ENCODE measurements around the gene TFR2.

The TFR2 gene

GRCh38 chr7:100602889-100603725 is 38.2 kb downstream of the TFR2 start:
- H3K9ac ChIP-seq (ENCODE audit: low read depth, low read length, poor library complexity, severe bottlenecking), result peak overlapping the region; percentile 79
- H2AFZ ChIP-seq (ENCODE audit: low read length), result no peak overlapping the region
- TF ChIP-seq CTCF (conservative IDR thresholded peaks at IDR 0.05; ENCODE audit: low read length), result no peak
- no peak for TF ChIP-seq EZH2phosphoT487 (IDR thresholded peaks at IDR 0.05; ENCODE audit: borderline replicate concordance)
- no peaks in the 10 kb centered on the region for H4K20me1 ChIP-seq (ENCODE audit: insufficient read depth, low read length, poor library complexity, severe bottlenecking)
- H3K36me3 ChIP-seq (ENCODE audit: insufficient read depth, low read length), result no peaks in the 10 kb centered on the region
- no peaks in the 10 kb centered on the region for H3K9me2 ChIP-seq (replicated peaks; ENCODE audit: low read depth, low read length)
- peaks cover 6% of the 10 kb centered on the region; the same call in 1 of the 2 replicates for H3K79me2 ChIP-seq (ENCODE audit: insufficient read depth, low read length)
- peak overlapping the region; percentile 86 for H3K4me2 ChIP-seq (ENCODE audit: low read depth, low read length, poor library complexity, severe bottlenecking)
- H3K4me3 ChIP-seq (ENCODE audit: low read length, poor library complexity, severe bottlenecking), result peak overlapping the region; percentile 81
- no peaks in the 10 kb centered on the region for H3F3A ChIP-seq (ENCODE audit: low read depth)
- peaks cover 25% of the 10 kb centered on the region for H3K4me1 ChIP-seq (ENCODE audit: insufficient read depth, low read length, poor library complexity, severe bottlenecking)
- no peaks in the 10 kb centered on the region for H3K27me3 ChIP-seq (ENCODE audit: insufficient read depth, low read length, poor library complexity, severe bottlenecking)
- no peaks in the 10 kb centered on the region for H3K9me3 ChIP-seq (ENCODE audit: insufficient read depth, low read depth, low read length)

- Histone ChIP-seq H3K27me3 (ENCODE audit: insufficient read depth, low read length, poor library complexity, severe bottlenecking) (no peaks in the 10 kb centered on the region), H2AFZ (ENCODE audit: low read length) (no peak overlapping the region), H3K4me3 (ENCODE audit: low read length, poor library complexity, severe bottlenecking) (no peak overlapping the region), H3K4me2 (ENCODE audit: low read depth, low read length, poor library complexity, severe bottlenecking) (no peak overlapping the region), H3K4me1 (ENCODE audit: insufficient read depth, low read length, poor library complexity, severe bottlenecking) (peaks cover 25% of the 10 kb centered on the region), H4K20me1 (ENCODE audit: insufficient read depth, low read length, poor library complexity, severe bottlenecking) (no peaks in the 10 kb centered on the region), H3K9ac (ENCODE audit: low read depth, low read length, poor library complexity, severe bottlenecking) (no peak overlapping the region), H3K9me2 (replicated peaks; ENCODE audit: low read depth, low read length) (no peaks in the 10 kb centered on the region), H3K36me3 (ENCODE audit: insufficient read depth, low read length) (no peaks in the 10 kb centered on the region), H3F3A (ENCODE audit: low read depth) (no peaks in the 10 kb centered on the region), H3K9me3 (ENCODE audit: insufficient read depth, low read depth, low read length) (no peaks in the 10 kb centered on the region), H3K79me2 (ENCODE audit: insufficient read depth, low read length) (peaks cover 6% of the 10 kb centered on the region; the same call in 1 of the 2 replicates)
- no peak for TF ChIP-seq CTCF (conservative IDR thresholded peaks at IDR 0.05; ENCODE audit: low read length)
- TF ChIP-seq EZH2phosphoT487 (IDR thresholded peaks at IDR 0.05; ENCODE audit: borderline replicate concordance), result no peak
These were observed 40.7 kb downstream of the TFR2 start for GRCh38 chr7:100600730-100601038.

- Histone ChIP-seq H3K4me1 (ENCODE audit: insufficient read depth, low read length, poor library complexity, severe bottlenecking) (peaks cover 25% of the 10 kb centered on the region), H2AFZ (ENCODE audit: low read length) (no peak overlapping the region), H3K4me3 (ENCODE audit: low read length, poor library complexity, severe bottlenecking) (no peak overlapping the region), H3F3A (ENCODE audit: low read depth) (no peaks in the 10 kb centered on the region), H3K4me2 (ENCODE audit: low read depth, low read length, poor library complexity, severe bottlenecking) (no peak overlapping the region), H3K27me3 (ENCODE audit: insufficient read depth, low read length, poor library complexity, severe bottlenecking) (no peaks in the 10 kb centered on the region), H3K9me2 (replicated peaks; ENCODE audit: low read depth, low read length) (no peaks in the 10 kb centered on the region), H3K79me2 (ENCODE audit: insufficient read depth, low read length) (peaks cover 6% of the 10 kb centered on the region; the same call in 1 of the 2 replicates), H3K9ac (ENCODE audit: low read depth, low read length, poor library complexity, severe bottlenecking) (no peak overlapping the region), H3K36me3 (ENCODE audit: insufficient read depth, low read length) (no peaks in the 10 kb centered on the region), H3K9me3 (ENCODE audit: insufficient read depth, low read depth, low read length) (no peaks in the 10 kb centered on the region), H4K20me1 (ENCODE audit: insufficient read depth, low read length, poor library complexity, severe bottlenecking) (no peaks in the 10 kb centered on the region)
- TF ChIP-seq CTCF (conservative IDR thresholded peaks at IDR 0.05; ENCODE audit: low read length) (peak; percentile 53), EZH2phosphoT487 (IDR thresholded peaks at IDR 0.05; ENCODE audit: borderline replicate concordance) (no peak)
These were observed 41.2 kb downstream of the TFR2 start for GRCh38 chr7:100599911-100600729.
